ENCODE measurements around the gene MFN2. TPM values are rescaled to one million over a fixed set of nuclear protein-coding genes. Genes with fewer than 3 reads are reported as not detected.

Gene MFN2
- total and polyA plus RNA-seq, 9 of the 15 experiments (the other 6 are each of a cell fraction or from before 2014, with no cell fraction given): 10.5 to 158 (median 87.1) TPM

DNA sequence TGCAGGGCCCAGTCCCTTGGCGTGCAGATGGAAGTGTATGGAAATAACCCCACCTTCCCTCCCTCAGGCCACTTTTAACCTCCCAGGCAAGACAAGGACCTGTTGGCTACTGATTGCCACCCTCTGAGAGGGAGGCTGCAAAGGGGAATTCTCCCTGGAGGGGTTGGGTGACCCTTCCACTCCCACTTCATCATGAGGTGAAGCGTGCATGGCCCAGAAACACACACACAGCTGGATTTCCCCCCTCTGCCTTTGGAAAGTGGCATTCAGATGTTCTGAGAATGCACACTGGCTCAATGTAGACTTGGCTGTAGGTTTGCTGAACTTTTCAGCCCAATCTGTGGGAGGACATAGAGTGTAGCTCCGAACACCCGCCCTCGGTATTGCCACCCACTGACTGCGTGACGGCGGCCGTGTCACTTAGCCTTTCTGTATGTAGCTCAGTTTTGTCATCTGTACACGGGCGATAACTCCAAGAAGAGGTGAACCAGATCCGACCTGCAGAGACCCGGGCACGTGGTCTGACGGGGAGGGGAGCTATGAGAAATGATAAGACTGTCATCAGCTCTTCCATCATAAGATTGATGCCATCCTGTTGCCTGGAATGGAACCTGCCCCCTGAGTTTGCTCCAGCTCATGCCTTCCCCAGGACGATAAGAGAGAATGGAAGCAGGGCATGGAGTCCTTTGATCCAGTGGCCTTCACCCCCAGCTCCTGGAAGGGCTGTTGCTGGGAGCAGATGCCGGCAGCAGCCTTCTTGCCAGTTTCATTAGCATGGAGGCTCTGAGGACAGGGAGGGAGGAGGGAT, 58.3 kb downstream of the MFN2 start (continued):
- TF ChIP-seq FOS (IDR thresholded peaks at IDR 0.05; ENCODE audit: extremely low read depth, insufficient read length) (no peak), HNRNPH1 (optimal IDR thresholded peaks at IDR 0.05; ENCODE audit: low read depth, low read length) (no peak), FOXA1 (IDR thresholded peaks at IDR 0.05; ENCODE audit: borderline replicate concordance) (no peak), ZNF57 (CRISPR knock-in tag; IDR thresholded peaks at IDR 0.05) (no peak), TRIM24 (IDR thresholded peaks at IDR 0.05) (peak; percentile 61 to 85), HCFC1 (IDR thresholded peaks at IDR 0.05; ENCODE audit: low read depth, low read length) (no peak), ZZZ3 (IDR thresholded peaks at IDR 0.05) (no peak), ZNF740 (CRISPR knock-in tag; IDR thresholded peaks at IDR 0.05) (0 out of 2 replicates have a peak, but pooled peaks have one; percentile 28), ZNF740 (tag; IDR thresholded peaks at IDR 0.05) (no peak), BRD9 (IDR thresholded peaks at IDR 0.05; ENCODE audit: low read depth, partially characterized antibody) (no peak), UBTF (IDR thresholded peaks at IDR 0.05; ENCODE audit: borderline replicate concordance in 1 of 2, low read depth in 2 of 2, low read length in 2 of 2) (0 out of 4 replicates have a peak, but pooled peaks of 1 of the 2 experiments have one; percentile 28), GABPA (tag; conservative IDR thresholded peaks at IDR 0.05; ENCODE audit: low read depth) (0 out of 2 replicates have a peak, but pooled peaks have one; percentile 37), MCM5 (IDR thresholded peaks at IDR 0.05; ENCODE audit: low read depth) (no peak), TOE1 (IDR thresholded peaks at IDR 0.05; ENCODE audit: borderline replicate concordance) (peak; percentile 75; the same call in 1 of the 2 replicates), TOE1 (CRISPR knock-in tag; IDR thresholded peaks at IDR 0.05; ENCODE audit: borderline replicate concordance, low read depth) (no peak; the same call in 1 of the 2 replicates), STAT5A (IDR thresholded peaks at IDR 0.05; ENCODE audit: borderline replicate concordance, low read length) (peak; percentile 74), ZNF780A (CRISPR knock-in tag; IDR thresholded peaks at IDR 0.05) (no peak), NRF1 (conservative IDR thresholded peaks at IDR 0.05 in 1 of 2, IDR thresholded peaks at IDR 0.05 in 1 of 2) (peak; percentile 66 to 73), XRCC4 (IDR thresholded peaks at IDR 0.05; ENCODE audit: extremely low read depth, insufficient read depth, insufficient read length) (no peak)
- TF ChIP-seq, protein P1, sequence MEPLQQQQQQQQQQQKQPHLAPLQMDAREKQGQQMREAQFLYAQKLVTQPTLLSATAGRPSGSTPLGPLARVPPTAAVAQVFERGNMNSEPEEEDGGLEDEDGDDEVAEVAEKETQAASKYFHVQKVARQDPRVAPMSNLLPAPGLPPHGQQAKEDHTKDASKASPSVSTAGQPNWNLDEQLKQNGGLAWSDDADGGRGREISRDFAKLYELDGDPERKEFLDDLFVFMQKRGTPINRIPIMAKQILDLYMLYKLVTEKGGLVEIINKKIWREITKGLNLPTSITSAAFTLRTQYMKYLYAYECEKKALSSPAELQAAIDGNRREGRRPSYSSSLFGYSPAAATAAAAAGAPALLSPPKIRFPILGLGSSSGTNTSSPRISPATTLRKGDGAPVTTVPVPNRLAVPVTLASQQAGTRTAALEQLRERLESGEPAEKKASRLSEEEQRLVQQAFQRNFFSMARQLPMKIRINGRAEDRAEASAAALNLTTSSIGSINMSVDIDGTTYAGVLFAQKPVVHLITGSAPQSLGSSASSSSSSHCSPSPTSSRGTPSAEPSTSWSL (CRISPR knock-in tag; IDR thresholded peaks at IDR 0.05; ENCODE audit: borderline replicate concordance): no peak
- TF ChIP-seq, protein P2, sequence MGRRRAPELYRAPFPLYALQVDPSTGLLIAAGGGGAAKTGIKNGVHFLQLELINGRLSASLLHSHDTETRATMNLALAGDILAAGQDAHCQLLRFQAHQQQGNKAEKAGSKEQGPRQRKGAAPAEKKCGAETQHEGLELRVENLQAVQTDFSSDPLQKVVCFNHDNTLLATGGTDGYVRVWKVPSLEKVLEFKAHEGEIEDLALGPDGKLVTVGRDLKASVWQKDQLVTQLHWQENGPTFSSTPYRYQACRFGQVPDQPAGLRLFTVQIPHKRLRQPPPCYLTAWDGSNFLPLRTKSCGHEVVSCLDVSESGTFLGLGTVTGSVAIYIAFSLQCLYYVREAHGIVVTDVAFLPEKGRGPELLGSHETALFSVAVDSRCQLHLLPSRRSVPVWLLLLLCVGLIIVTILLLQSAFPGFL (CRISPR knock-in tag; IDR thresholded peaks at IDR 0.05): no peak
